AG09319 (cell line): Measurements from ENCODE around the gene STK24.

Source experiments
- DNase-seq: peaks from one replicate; pipeline ENCODE4 v3.0.0-alpha.2; 2010; ENCODE audit warnings: low read depth; ENCODE audit errors: extremely low read depth
- TF ChIP-seq, protein P1 (sequence below): IDR thresholded peaks from 2 replicates; pipeline ENCODE4 v1.5.1; 2011; ENCODE audit warnings: low read depth, mild to moderate bottlenecking, inconsistent platforms, low read length, moderate library complexity

Gene STK24

GRCh38 chr13:98563071-98563470 is 13.8 kb downstream of the STK24 start:
- TF ChIP-seq, protein P1, sequence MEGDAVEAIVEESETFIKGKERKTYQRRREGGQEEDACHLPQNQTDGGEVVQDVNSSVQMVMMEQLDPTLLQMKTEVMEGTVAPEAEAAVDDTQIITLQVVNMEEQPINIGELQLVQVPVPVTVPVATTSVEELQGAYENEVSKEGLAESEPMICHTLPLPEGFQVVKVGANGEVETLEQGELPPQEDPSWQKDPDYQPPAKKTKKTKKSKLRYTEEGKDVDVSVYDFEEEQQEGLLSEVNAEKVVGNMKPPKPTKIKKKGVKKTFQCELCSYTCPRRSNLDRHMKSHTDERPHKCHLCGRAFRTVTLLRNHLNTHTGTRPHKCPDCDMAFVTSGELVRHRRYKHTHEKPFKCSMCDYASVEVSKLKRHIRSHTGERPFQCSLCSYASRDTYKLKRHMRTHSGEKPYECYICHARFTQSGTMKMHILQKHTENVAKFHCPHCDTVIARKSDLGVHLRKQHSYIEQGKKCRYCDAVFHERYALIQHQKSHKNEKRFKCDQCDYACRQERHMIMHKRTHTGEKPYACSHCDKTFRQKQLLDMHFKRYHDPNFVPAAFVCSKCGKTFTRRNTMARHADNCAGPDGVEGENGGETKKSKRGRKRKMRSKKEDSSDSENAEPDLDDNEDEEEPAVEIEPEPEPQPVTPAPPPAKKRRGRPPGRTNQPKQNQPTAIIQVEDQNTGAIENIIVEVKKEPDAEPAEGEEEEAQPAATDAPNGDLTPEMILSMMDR: no peak
- no peak for DNase-seq

DNA sequence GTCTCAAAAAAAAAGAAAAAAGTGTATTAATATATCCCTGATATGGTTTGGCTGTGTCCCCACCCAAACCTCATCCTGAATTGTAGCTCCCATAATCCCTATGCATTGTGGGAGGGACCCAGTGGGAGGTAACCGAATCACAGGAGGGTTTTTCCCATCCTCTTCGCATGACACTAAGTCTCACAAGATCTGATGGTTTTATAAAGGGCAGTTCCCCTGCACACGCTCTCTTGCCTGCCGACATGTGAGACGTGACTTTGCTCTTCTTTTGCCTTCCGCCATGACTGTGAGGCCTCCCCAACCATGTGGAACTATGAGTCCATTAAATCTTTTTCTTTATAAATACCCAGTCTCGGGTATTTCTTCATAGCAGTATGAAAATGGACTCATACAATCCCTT is 17.7 kb downstream of the STK24 start:
- no peak for DNase-seq
- TF ChIP-seq, protein P1: no peak

GRCh38 chr13:98557937-98558792 is 18.7 kb downstream of the STK24 start:
- TF ChIP-seq, protein P1: no peak; the same call in 1 of the 2 replicates
- DNase-seq: no peak

DNA sequence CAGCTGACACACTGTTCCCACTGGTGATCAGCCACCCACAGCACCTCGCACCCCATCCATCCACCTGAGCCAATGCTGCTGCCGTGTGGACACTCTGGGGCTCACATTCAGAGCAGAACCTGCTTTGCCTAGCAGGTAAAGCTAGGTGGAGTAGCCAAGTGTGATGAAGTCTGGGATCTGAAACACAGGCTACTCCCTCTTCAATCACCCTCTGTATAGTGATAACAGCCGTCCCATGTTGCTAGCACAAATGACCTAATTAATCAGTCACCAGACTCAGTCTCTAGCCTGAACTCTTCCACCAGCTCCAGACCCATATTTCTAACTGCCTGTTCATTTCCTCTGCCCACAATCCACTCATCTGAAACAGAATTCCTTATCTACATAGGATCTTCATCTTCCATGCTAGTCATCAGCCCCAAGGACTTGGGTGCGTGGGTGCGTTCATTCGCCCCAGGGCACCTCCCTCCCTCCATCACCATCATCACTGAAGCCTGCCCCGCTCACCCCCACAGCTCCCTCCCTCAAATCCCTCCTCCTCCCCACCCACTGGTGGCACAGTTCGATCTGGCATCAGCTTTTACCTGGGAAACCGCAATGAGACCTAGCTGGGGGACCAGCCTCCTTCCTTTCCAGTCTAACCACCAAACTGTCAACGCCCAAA is 19.8 kb downstream of the STK24 start:
- no peak for DNase-seq
- TF ChIP-seq, protein P1: no peak

DNA sequence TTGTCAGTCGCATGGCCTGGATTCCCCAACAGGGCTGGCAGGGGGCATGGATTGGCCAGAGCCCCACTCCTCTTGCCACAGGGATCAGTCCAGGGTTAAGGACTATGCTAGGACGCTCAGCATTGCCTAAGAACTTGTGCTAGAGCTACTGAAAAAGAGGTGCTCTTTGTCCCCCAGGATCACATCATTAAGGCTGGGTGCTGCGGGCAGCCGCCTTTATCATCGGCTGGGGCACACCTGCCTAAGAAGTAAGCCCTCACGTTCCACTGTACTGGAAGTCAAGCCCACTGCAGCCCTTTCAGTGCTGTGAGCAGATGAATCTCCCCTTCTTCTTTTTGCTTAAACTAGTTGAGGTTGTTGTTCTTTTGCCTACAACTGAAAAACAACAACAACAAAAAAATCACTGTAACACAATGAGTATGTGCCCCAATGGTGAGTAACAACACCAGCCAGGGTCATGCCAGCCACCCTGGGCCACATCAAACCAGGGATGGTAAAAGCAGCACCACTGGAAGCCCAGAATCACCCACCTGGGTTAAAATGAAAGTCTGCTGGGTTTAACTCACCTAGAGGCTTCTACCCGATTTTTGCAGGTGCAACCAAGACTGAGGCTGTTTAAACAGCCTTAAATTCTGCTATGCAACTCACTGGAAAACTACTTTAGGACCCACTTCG is 20.6 kb downstream of the STK24 start:
- TF ChIP-seq, protein P1: no peak
- no peak for DNase-seq

DNA sequence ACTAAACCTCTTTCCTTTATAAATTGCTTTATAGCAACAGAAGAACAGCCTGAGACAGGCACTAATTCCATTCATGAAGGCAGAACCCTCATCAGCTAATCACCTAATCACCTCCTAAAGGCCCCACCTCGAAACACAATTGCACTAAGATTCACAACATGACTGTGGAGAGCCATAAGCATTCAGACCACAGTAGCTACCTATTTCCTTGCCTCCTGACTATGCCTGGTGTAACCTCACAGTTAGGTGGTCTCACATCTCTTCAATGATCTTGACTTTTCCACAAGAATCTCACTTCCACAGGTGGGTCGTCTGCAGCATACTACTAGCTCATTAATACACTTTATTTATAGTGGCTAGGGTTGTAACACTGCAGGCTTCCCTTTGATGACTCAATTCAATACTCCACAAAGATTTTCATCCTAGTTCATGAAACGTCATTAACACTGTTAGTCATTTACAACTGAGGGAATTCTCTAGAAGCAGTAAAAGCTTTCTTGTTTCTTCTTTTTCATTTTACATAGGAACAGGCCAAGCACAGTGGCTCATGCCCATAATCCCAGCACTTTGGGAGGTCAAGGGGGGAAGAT is 27.1 kb downstream of the STK24 start:
- TF ChIP-seq, protein P1: no peak
- DNase-seq: no peak
